NB4 (cell line): ENCODE data around the gene KDM5C.

Experiments used
- CTCF ChIP-seq: IDR thresholded peaks from one replicate; pipeline ENCODE4 v1.5.1; 2012; ENCODE audit warnings: low read depth, low read length
- MAX ChIP-seq: IDR thresholded peaks from 2 replicates; pipeline ENCODE4 v1.6.1; 2011; ENCODE audit warnings: low read depth, low read length
- MYC ChIP-seq: IDR thresholded peaks from 2 replicates; pipeline ENCODE4 v1.6.1; 2011; ENCODE audit warnings: low read depth, low read length
- POLR2A ChIP-seq: IDR thresholded peaks from 2 replicates; pipeline ENCODE4 v1.6.1; 2011; ENCODE audit warnings: mild to moderate bottlenecking; ENCODE audit not compliant: insufficient read length; ENCODE audit errors: extremely low read depth

- TF ChIP-seq CTCF (no peak), POLR2A (no peak), MAX (no peak), MYC (no peak)
Observed at GRCh38 chrX:53153581-53153980, 71.4 kb downstream of the KDM5C start.
